ENCODE data around the gene S1PR4. TPM values are rescaled to one million over a fixed set of nuclear protein-coding genes. Genes with fewer than 3 reads are reported as not detected.
"Not testable (repeated sequence)": the region's sequence is repeated elsewhere in the genome, so short reads cannot be mapped to it uniquely, and the experiment has no call there.

S1PR4 gene
- polyA plus RNA-seq, 1 of the 3 experiments (the other 2 are of a cell fraction), result not detected

GRCh38 chr19:3190921-3191805, 12.6 kb downstream of the S1PR4 start (continued):
- no peak for TF ChIP-seq PBX3 (IDR thresholded peaks at IDR 0.05)

- DNase-seq; H3F3A ChIP-seq (replicated peaks; ENCODE audit: insufficient read depth); H3K27ac ChIP-seq (ENCODE audit: low read depth in 2 of 2, low read length in 1 of 2); H3K9me3 ChIP-seq; H3K27me3 ChIP-seq (ENCODE audit: insufficient read depth); CTCF ChIA-PET; H3K4me3 ChIP-seq (ENCODE audit: low read depth in 2 of 2, low read length in 1 of 2); H3K9ac ChIP-seq; H3K9me2 ChIP-seq; H2AFZ ChIP-seq (ENCODE audit: low read depth); H3K4me2 ChIP-seq; POLR2A ChIA-PET: not testable (repeated sequence)
- Histone ChIP-seq H3K36me3 (replicated peaks in 1 of 2; ENCODE audit: control insufficient read depth in 1 of 2, insufficient read depth in 2 of 2, low read length in 1 of 2) (peaks cover 5 to 19% of the 10 kb centered on the region in 2 experiments), H3K79me2 (ENCODE audit: insufficient read depth) (peaks cover 63% of the 10 kb centered on the region), H3K4me1 (ENCODE audit: control insufficient read depth in 1 of 2, insufficient read depth in 2 of 2, low read depth in 1 of 2, low read length in 1 of 2) (peaks cover 10 to 12% of the 10 kb centered on the region in 2 experiments; a peak in 2 of 4 replicates), H4K20me1 (ENCODE audit: insufficient read depth) (peaks cover 17% of the 10 kb centered on the region; the same call in 1 of the 2 replicates)
- 92% methylated on average over 11 of the region's 12 CpGs for WGBS (ENCODE audit: low lambda C conversion rate)
Observed at GRCh38 chr19:3191806-3192104, 13.2 kb downstream of the S1PR4 start.

GRCh38 chr19:3192228-3192635, 13.7 kb downstream of the S1PR4 start:
- TF ChIP-seq TAF1 (IDR thresholded peaks at IDR 0.05; ENCODE audit: borderline replicate concordance, low read depth, low read length) (no peak), CTCF (IDR thresholded peaks at IDR 0.05) (no peak), USF2 (IDR thresholded peaks at IDR 0.05; ENCODE audit: borderline replicate concordance, low read depth, low read length) (no peak), TCF12 (IDR thresholded peaks at IDR 0.05) (no peak), FOXM1 (IDR thresholded peaks at IDR 0.05; ENCODE audit: low read depth) (no peak), RAD21 (IDR thresholded peaks at IDR 0.05; ENCODE audit: low read length) (no peak), SIN3A (IDR thresholded peaks at IDR 0.05; ENCODE audit: borderline replicate concordance, low read depth, low read length) (no peak), ELF1 (IDR thresholded peaks at IDR 0.05) (no peak), MAX (IDR thresholded peaks at IDR 0.05; ENCODE audit: low read depth) (no peak), EP300 (IDR thresholded peaks at IDR 0.05; ENCODE audit: borderline replicate concordance in 1 of 2, low read depth in 1 of 2, low read length in 1 of 2) (no peak), MXI1 (IDR thresholded peaks at IDR 0.05; ENCODE audit: low read depth, low read length) (no peak), USF1 (IDR thresholded peaks at IDR 0.05; ENCODE audit: borderline replicate concordance, low read depth) (no peak), FOSL2 (IDR thresholded peaks at IDR 0.05; ENCODE audit: borderline replicate concordance, low read depth) (no peak), NRF1 (IDR thresholded peaks at IDR 0.05; ENCODE audit: low read depth, low read length) (no peak), NFIC (IDR thresholded peaks at IDR 0.05; ENCODE audit: borderline replicate concordance) (no peak), TEAD4 (IDR thresholded peaks at IDR 0.05; ENCODE audit: borderline replicate concordance, insufficient read depth) (no peak), IRF3 (IDR thresholded peaks at IDR 0.05; ENCODE audit: low read depth, low read length) (no peak), GATA2 (CRISPR knock-in tag; IDR thresholded peaks at IDR 0.05) (no peak), JUND (IDR thresholded peaks at IDR 0.05) (no peak), MEF2A (IDR thresholded peaks at IDR 0.05; ENCODE audit: borderline replicate concordance, low read depth) (no peak)
- CTCF ChIA-PET, result no interaction called here
- no peaks in the 10 kb centered on the region for H3K9me2 ChIP-seq
- POLR2A ChIA-PET, result no interaction called here
- H3K4me3 ChIP-seq (ENCODE audit: low read depth in 2 of 2, low read length in 1 of 2), result no peak overlapping the region
- H3K27ac ChIP-seq (ENCODE audit: low read depth in 2 of 2, low read length in 1 of 2), result no peak overlapping the region
- 88% methylated on average over 10 of the region's 32 CpGs for WGBS (ENCODE audit: low lambda C conversion rate)
- H3K36me3 ChIP-seq (replicated peaks in 1 of 2; ENCODE audit: control insufficient read depth in 1 of 2, insufficient read depth in 2 of 2, low read length in 1 of 2), result peaks cover 5 to 20% of the 10 kb centered on the region in 2 experiments
- H3K9ac ChIP-seq, result no peak overlapping the region
- DNase-seq, result no peak
- H2AFZ ChIP-seq (ENCODE audit: low read depth), result no peak overlapping the region
- no peaks in the 10 kb centered on the region for H3K9me3 ChIP-seq
- no peak overlapping the region for H3K4me2 ChIP-seq
- no peaks in the 10 kb centered on the region for H3K27me3 ChIP-seq (ENCODE audit: insufficient read depth)
- H3F3A ChIP-seq (replicated peaks; ENCODE audit: insufficient read depth), result no peaks in the 10 kb centered on the region
- H3K4me1 ChIP-seq (ENCODE audit: control insufficient read depth in 1 of 2, insufficient read depth in 2 of 2, low read depth in 1 of 2, low read length in 1 of 2), result peaks cover 6 to 8% of the 10 kb centered on the region in 2 experiments; a peak in 2 of 4 replicates
- H3K79me2 ChIP-seq (ENCODE audit: insufficient read depth), result peaks cover 58% of the 10 kb centered on the region
- peaks cover 17% of the 10 kb centered on the region; the same call in 1 of the 2 replicates for H4K20me1 ChIP-seq (ENCODE audit: insufficient read depth)
